Skeletal muscle satellite cell (primary cell): ENCODE results near the gene APP.
"Not testable (repeated sequence)": the region's sequence is repeated elsewhere in the genome, so short reads cannot be mapped to it uniquely, and the experiment has no call there.

Experiments used
- H3K27me3 ChIP-seq: 2 replicates; pipeline ENCODE4 v1.7.0; 2013; ENCODE audit warnings: low read length; ENCODE audit not compliant: control insufficient read depth, insufficient read depth
- H3K36me3 ChIP-seq: 2 replicates; pipeline ENCODE4 v1.7.0; 2013; ENCODE audit warnings: mild to moderate bottlenecking, control low read depth, low read length; ENCODE audit not compliant: insufficient read depth
- H3K4me1 ChIP-seq: 2 replicates; pipeline ENCODE4 v1.7.0; 2013; ENCODE audit warnings: low read length; ENCODE audit not compliant: control insufficient read depth, insufficient read depth
- H3K4me2 ChIP-seq: 2 replicates; pipeline ENCODE4 v1.7.0; 2013; ENCODE audit warnings: mild to moderate bottlenecking, low read length
- H3K4me3 ChIP-seq: 2 replicates; pipeline ENCODE4 v1.7.0; 2013; ENCODE audit warnings: low read length
- H3K9ac ChIP-seq: 2 replicates; pipeline ENCODE4 v1.7.0; 2013; ENCODE audit warnings: mild to moderate bottlenecking, low read depth, low read length, moderate library complexity
- H3K9me3 ChIP-seq: replicated peaks from 2 replicates; pipeline ENCODE4 v1.7.0; 2013; ENCODE audit warnings: mild to moderate bottlenecking, control low read depth, low read length

APP gene

GRCh38 chr21:26027696-26028095 is 142.9 kb downstream of the APP start:
- Histone ChIP-seq H3K4me2 (no peak overlapping the region), H3K36me3 (peaks cover 3% of the 10 kb centered on the region), H3K27me3 (no peaks in the 10 kb centered on the region), H3K4me3 (no peak overlapping the region), H3K4me1 (peaks cover 5% of the 10 kb centered on the region), H3K9ac (no peak overlapping the region), H3K9me3 (no peaks in the 10 kb centered on the region)

GRCh38 chr21:26025536-26026512 is 144.7 kb downstream of the APP start:
- Histone ChIP-seq H3K27me3 (no peaks in the 10 kb centered on the region), H3K9ac (no peak overlapping the region), H3K9me3 (no peaks in the 10 kb centered on the region), H3K4me1 (peaks cover 5% of the 10 kb centered on the region), H3K4me2 (no peak overlapping the region), H3K36me3 (peaks cover 8% of the 10 kb centered on the region), H3K4me3 (no peak overlapping the region)

GRCh38 chr21:26023406-26023805 is 147.2 kb downstream of the APP start:
- not testable (repeated sequence) for H3K36me3 ChIP-seq, H3K9me3 ChIP-seq, H3K4me3 ChIP-seq, H3K9ac ChIP-seq, H3K4me2 ChIP-seq, H3K27me3 ChIP-seq, H3K4me1 ChIP-seq

GRCh38 chr21:26022598-26023337 is 147.8 kb downstream of the APP start:
- not testable (repeated sequence) for H3K4me1 ChIP-seq, H3K27me3 ChIP-seq, H3K9ac ChIP-seq, H3K36me3 ChIP-seq, H3K4me3 ChIP-seq, H3K4me2 ChIP-seq, H3K9me3 ChIP-seq

- no peak overlapping the region for H3K4me3 ChIP-seq
- H3K36me3 ChIP-seq, result peaks cover 6% of the 10 kb centered on the region
- H3K9ac ChIP-seq, result no peak overlapping the region
- H3K27me3 ChIP-seq, result no peaks in the 10 kb centered on the region
- no peak overlapping the region for H3K4me2 ChIP-seq
- H3K4me1 ChIP-seq, result peaks cover 5% of the 10 kb centered on the region
- H3K9me3 ChIP-seq, result no peaks in the 10 kb centered on the region
Measured at GRCh38 chr21:26020510-26020909, 150.1 kb downstream of the APP start.

- peaks cover 2% of the 10 kb centered on the region for H3K4me1 ChIP-seq
- H3K27me3 ChIP-seq, result no peaks in the 10 kb centered on the region
- H3K4me3 ChIP-seq, result no peak overlapping the region
- no peak overlapping the region for H3K9ac ChIP-seq
- no peaks in the 10 kb centered on the region for H3K9me3 ChIP-seq
- peaks cover 6% of the 10 kb centered on the region for H3K36me3 ChIP-seq
- no peak overlapping the region for H3K4me2 ChIP-seq
Measured at GRCh38 chr21:26020081-26020480, 150.5 kb downstream of the APP start.

- Histone ChIP-seq H3K9ac (no peak overlapping the region), H3K27me3 (no peaks in the 10 kb centered on the region), H3K9me3 (no peaks in the 10 kb centered on the region), H3K4me3 (no peak overlapping the region), H3K4me1 (no peaks in the 10 kb centered on the region), H3K36me3 (peaks cover 6% of the 10 kb centered on the region), H3K4me2 (no peak overlapping the region)
Measured at GRCh38 chr21:26019236-26019635, 151.3 kb downstream of the APP start.

DNA sequence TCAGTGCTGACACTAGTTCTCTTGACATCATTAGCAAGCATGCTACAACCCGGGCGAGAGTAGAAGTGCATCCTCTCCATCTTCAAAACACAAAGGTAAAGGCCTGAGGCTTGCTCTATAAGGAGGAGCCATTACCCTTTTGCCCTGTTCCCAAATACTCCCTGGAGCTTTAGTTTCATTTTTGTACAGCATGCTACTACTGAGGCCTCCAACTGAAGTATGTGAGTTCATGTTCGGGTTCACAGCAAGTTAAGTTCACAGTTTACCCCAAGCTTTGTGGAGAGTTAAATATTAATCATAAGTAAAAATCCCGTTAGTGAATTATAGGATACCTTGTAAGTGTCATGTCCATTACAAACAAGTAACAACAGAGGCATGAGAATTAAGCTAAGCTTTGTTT is 156.6 kb downstream of the APP start:
- no peak overlapping the region for H3K9ac ChIP-seq
- H3K4me1 ChIP-seq, result no peaks in the 10 kb centered on the region
- H3K4me2 ChIP-seq, result no peak overlapping the region
- no peaks in the 10 kb centered on the region for H3K9me3 ChIP-seq
- no peaks in the 10 kb centered on the region for H3K36me3 ChIP-seq
- H3K27me3 ChIP-seq, result no peaks in the 10 kb centered on the region
- no peak overlapping the region for H3K4me3 ChIP-seq

GRCh38 chr21:26012482-26012881 is 158.1 kb downstream of the APP start:
- H3K4me3 ChIP-seq, H3K36me3 ChIP-seq, H3K9me3 ChIP-seq, H3K9ac ChIP-seq, H3K4me2 ChIP-seq, H3K27me3 ChIP-seq: not testable (repeated sequence)
- peaks cover 11% of the 10 kb centered on the region for H3K4me1 ChIP-seq

GRCh38 chr21:26011292-26011940 is 159.2 kb downstream of the APP start:
- no peak overlapping the region for H3K9ac ChIP-seq
- no peak overlapping the region for H3K4me3 ChIP-seq
- H3K27me3 ChIP-seq, result no peaks in the 10 kb centered on the region
- H3K4me1 ChIP-seq, result peaks cover 12% of the 10 kb centered on the region
- H3K9me3 ChIP-seq, result no peaks in the 10 kb centered on the region
- H3K36me3 ChIP-seq, result no peaks in the 10 kb centered on the region
- no peak overlapping the region for H3K4me2 ChIP-seq

DNA sequence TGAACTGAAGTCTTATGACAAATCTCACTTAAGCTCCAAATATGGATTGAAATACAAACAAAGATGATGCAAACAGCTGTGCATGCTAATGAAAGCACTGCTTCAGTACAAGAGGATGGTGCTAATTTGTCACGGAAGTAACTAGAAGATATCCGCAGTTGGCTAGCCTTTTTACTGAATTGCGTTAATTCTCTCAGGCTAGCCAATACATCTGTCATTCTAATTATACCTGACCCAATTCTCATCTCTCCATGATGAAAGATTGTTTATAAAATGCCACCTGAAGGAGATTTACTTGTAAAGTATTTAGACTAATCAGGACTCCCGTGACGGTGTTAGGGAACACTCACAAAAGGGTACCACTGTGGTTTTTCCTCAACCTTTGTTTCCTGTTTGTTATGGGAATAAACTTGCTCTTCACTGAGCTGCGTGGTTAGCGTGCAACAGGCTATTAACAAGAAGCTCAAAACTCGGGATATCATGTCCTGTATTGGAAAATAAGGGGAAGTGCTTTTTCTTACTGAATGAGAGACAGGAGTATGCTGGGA is 162.5 kb downstream of the APP start:
- H3K9me3 ChIP-seq, result no peaks in the 10 kb centered on the region
- no peak overlapping the region for H3K9ac ChIP-seq
- peak overlapping the region; percentile 60 for H3K4me2 ChIP-seq
- H3K27me3 ChIP-seq, result no peaks in the 10 kb centered on the region
- H3K36me3 ChIP-seq, result no peaks in the 10 kb centered on the region
- peak overlapping the region; percentile 21 for H3K4me3 ChIP-seq
- peaks cover 12% of the 10 kb centered on the region for H3K4me1 ChIP-seq
